CD4-positive, alpha-beta T cell treated with Interleukin-12 subunit alpha and Interleukin-12 subunit beta, for 1 hour (primary cell): Measurements from ENCODE around the gene KLRC3.
"Not testable (repeated sequence)": the region's sequence is repeated elsewhere in the genome, so short reads cannot be mapped to it uniquely, and the experiment has no call there.

Experiments used
- DNase-seq: peaks from one replicate; pipeline ENCODE4 v3.0.0-alpha.2; 2020

KLRC3 gene

DNA sequence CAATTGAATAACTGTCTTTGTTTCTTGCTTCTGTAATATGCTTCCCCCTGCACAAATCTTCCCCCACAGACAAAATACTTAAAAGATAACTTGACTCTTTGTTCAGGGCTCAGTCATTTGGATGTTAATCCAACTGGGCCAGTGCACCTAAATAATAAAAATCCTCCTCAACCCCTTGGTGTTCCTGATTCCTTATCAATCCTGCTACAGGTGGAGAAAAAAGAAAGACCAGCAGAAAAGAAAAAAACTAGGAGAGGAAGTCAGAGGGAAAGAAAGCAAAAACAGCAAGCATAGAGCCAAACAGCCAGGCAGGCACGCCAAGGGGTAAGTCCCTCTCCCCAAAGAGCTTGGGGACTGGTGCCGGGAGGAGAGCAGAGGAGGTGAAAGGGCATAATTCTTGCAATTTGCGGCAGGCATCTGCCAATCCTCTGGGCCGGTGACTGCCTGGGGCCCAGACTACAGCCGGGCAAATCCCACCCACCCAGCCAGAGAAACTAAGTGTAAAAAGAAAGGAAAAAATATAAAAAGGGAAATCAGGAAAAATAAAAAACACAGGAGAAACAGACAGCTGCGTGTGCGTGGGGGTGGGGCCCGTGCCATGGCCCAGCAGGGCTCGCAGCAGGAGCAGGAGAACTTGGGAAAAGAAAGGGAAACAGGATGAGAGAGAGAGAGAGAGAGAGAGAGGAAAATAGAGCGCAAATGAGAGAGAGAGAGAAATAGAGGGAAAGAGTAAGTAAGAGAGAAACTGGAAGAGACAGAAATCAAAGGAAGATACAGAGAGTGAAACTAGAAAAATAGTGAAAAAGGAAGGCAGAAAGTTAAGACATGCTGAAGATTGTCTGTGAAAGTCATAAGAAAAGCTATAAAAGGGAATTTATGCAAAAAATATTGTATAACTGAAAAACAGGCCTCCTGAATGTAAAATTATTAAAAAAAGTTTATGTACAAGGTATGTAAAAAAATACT is 51.9 kb downstream of the KLRC3 start:
- DNase-seq = no peak

DNA sequence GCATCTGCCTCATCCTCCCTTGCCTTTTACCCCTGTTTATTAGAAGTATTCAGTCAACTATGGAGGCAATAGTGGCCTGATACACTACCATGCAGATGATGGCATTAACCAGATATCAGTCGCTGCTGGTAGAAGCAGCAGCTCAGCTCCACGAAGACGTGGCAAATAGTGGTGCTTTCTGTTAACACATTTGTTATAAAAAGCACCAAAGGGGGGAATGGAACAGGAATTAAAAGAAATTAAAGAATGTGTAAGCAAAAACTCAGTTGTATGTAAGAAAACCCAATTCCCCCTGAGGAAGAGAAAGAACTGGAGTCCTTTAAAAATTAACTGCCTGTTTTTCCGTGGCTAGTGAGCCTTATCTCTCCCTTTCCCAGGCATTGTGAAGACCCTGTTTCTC is 52.7 kb downstream of the KLRC3 start:
- not testable (repeated sequence) for DNase-seq

DNA sequence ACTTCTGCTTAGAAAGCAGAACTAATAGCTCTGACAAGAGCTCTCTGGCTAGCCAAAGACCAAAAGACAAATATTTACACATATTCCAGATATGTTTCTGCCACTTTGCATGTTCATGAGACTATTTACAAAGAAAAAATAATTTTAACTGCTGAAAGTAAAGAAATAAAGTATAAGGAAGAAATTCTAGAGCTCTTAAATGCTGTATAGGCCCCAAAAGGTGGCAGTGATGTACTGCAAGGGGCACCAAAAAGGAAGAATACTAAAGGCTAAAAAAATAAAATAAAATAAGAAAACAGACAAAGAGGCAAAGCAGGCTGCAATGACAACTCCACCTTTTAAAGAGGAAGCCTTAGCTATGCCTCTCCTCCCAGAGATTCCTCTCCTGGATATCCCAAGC is 53.5 kb downstream of the KLRC3 start:
- DNase-seq = no peak

DNA sequence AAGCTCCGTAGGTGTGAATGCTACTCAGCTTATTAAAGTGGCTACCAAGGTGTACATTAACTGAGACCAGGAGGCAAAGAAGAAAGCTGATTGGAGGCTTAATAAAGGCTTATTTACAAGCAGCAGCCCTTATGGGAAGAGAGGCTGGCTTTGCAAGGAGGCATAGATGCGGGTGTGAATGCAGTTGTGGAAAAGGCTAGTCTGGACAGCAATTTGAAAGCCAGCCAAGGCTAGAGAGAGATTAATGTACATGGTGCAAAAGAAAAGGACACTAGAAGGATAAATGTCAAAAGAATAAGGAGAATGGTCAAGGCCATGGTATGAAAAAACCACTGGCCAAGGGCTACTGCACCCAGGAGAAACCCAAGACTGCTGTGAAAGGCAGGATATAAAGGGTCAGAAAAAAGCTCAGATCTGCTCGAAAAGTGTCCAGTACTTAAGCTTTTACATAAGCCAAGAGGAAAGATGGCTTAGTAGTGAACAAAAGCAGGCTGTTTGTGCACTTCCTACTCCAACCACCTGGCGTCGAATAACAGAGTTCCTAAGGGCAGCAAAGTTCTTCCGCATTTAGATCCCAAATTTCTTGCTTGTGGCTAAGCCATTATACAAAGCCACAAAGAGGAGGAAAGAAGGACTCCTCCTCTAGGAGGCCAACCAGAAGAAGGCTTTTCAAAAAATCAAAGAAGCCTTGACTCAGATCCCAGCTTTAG is 54.5 kb downstream of the KLRC3 start:
- DNase-seq = no peak

DNA sequence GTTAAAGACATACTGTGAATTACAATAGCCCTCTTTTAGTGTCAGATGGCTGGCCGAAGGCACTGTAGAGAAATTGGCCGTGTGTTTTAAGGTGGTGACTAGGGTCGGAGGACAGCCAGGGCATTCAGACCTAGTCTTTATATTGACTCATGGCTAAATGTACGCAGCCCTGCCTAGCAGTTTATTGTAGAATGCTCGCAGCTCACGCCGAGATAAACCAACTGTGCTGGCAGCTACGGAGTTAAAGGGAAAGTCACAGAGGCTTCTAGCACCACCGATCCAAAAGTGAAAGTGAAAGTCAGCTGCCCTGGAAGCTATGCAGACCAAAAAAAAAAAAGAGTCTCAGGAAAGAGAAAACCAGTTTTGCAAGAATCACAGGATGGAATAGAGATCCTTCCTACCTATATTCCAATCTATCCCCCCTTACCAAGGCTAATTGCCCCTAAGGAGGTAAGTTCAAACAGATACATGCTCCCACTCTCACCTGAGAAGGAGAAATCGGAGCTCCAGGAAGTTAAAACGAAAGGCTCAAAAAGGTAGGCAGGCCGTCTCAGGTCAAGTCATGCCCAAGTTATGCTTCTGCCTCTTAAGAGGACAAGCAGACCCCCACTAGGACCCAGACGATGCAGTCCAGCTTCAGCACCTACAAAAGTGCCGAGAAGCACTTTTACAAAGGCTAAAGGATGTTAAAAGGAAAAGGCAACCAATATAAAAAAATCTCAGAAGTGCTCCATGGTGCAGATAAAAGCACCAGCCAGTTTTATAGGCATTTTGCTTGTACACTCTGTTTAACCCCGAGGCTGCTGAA is 55.4 kb downstream of the KLRC3 start:
- DNase-seq = peak; percentile 76

DNA sequence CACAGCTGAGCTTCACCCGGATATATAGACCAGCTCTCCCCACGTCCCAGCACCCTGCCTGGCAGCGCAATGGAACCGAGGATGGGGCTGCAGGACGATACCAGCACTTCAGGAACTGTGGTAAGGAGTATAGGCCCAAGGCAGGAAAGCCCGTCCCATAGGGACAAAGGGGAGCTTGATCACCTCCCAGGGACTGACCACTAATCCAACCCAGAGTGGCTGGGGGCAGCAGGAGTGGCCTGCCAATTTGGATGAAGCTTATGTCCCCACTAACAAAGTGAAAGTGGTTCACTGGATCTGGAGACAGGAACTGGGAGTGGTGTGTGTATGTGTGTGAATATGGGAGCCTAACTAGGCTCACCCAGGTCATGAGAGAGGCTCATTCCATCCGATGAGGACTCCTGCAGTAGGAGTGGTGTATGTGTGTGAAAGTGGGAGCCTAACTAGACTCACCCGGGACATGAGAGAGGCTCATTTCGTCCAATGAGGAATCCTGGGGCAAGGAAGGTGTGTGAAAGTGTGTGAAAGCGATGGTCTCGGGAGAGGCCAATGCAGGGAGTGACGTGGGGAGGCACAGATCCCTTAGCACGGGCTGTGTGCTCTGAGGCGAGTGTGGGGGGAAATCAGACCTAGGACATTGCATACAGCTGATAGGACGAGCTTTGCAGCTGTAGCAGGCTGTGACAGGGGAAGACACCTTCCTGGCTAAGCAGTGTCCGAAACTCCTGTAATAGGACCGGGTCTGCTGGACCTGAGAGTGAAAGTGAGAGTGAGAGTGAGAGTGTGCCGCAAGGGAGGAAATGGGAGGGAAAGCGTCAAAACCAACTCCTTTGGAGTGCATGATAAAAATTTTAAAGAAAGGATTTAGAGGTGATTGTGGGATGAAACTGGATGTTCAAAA is 56.2 kb downstream of the KLRC3 start:
- DNase-seq = no peak

DNA sequence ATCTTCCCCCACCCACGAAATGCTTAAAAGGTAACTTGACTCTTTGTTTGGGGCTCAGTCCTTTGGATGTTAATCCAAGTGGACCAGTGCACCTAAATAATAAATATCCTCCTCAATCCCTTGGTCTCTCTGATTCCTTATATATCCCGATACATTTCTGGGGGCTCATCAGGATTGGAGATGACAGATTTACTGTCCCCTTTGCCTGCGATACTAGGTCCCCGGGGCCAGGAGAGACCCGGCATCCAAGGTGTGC is 56.8 kb downstream of the KLRC3 start:
- no peak for DNase-seq

DNA sequence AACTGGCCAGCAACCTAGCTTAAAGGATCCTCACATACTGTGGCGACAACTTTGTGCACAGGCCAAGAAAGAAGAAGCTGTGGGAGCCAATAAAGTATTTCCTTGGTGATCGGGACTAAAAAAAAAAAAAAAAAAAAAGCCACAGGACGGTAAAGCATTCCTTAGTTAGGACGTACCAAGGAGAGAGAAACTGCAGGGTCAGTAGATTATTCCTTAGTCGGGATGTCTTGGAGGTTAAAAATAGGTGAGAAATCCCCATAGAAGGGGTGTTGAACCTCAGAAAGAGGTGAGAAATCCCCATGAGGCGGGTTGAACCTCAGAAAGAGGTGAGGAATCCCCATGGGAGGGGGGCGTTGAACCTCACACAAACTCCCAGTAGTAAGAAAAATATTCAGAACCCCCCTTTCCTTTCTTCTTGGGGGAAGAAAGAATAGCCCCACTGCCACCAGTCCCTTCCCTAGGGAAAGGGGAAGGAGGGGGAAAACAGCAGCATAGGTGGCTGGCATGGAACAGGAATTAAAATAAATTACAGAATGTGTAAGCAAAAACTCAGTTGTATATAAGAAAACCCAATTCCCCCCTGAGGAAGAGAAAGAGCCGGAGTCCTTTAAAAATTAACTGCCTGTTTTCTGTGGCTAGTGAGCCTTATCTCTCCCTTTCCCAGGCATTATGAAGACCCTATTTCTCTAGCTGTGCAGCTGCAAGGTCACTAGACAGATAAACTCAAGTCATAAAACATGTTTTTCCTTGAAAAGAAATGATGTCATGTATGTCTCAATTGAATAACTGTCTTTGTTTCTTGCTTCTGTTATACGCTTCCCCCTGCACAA is 57.4 kb downstream of the KLRC3 start:
- no peak for DNase-seq

DNA sequence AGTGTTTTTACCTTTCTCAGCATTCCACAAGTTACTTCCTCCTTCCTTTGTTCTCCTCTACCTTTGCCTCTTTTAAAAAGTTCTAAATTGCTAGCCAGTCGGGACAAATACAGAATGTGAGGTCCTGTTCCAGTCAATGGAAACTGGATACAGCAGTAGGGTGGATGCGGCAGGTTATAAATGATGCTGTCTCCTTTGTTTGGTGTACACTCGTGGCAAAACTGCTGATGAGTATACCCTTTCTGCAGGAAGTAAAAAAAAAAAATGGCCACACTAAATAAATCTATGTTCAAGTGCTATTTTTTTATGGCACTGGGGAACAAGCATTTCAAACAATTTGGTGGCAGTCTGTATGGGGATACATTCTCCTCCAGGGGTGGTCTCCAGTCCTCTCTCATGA is 58.1 kb downstream of the KLRC3 start:
- DNase-seq = no peak
